GM18520 (cell line): Measurements from ENCODE around the gene KIF20B.
"Not testable (repeated sequence)": the region's sequence is repeated elsewhere in the genome, so short reads cannot be mapped to it uniquely, and the experiment has no call there.

Experiments
- ATAC-seq: cut with Tn5 transposase; IDR thresholded peaks from one replicate; pipeline ENCODE4 v1.9.1; 2021; ENCODE audit not compliant: unreplicated experiment

Gene KIF20B

DNA sequence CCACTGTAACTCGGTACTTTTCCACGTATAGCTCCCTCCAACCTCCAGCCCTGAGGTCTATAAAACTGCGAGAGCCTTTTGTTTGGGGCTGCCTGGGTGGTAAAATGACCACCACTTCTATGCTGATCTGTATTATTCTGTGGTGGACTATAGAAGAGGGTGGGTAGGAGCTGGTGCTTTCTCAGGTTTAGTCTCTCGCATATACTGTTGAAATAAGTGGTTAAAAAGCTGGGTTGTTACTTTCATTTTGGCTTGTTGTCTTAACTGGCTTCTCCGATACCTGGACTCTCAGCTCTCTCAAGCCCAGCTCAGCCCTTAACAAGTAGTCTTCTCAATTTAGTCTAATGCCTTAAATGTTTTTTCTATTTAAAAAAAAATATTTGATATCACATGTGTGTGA lies 70.3 kb downstream of the KIF20B start:
- no peak for ATAC-seq

DNA sequence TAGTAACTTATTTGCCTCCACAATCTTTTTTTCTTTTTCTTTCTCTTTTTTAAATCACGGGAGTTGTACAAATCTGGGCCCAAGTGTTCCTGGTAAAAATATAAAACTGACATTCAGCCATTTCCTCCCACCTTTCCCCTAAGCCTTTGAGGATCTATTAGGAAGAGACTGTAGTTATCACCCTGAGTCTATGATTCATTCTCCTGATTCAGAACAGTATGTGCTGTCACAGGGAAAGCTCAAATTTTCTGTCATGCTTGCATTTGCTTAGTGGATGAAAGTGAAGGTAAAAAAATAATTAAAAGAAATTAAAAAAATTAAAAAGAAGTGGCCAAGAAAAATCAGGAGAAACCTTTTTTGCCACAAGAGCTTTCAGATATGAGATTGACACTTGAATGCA lies 71.7 kb downstream of the KIF20B start:
- ATAC-seq = no peak

DNA sequence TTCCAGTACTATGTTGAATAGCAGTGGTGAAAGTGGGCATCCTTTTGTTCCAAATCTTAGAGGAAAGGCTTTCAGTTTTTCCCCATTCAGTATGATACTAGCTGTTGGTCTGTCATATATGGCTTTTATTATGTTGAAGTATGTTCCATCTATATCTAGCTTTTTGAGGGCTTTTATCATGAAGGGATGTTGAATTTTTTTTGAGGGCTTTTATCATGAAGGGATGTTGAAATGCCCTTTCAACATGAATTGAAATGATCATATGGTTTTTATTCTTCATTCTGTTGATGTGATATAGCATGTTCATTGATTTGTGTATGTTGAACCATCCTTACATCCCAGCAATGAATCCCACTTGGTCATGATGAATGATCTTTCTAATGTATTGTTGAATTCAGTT lies 75.3 kb downstream of the KIF20B start:
- ATAC-seq = no peak

- no peak for ATAC-seq
These were observed 81.1 kb downstream of the KIF20B start for GRCh38 chr10:89782470-89782869.

- no peak for ATAC-seq
These were observed 82.0 kb downstream of the KIF20B start for GRCh38 chr10:89783406-89783805.

DNA sequence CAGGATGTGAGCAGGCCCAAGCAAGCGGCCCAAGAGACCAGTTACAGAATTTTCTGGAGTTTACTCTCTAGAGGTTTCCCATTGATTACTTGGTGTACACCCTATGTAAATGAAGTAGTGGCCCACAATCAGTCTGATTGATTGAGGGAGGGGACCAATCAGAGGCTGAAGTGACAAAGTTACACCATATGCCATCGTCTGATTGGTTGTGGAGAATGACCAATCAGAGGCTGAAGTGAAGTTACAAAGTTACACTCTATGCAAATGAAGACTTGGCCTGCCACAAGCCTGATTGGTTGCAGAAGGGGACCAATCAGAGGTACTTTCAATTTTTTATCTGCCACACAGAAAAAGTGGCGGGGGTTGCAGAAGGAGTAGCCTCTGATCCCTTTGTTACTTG lies 83.7 kb downstream of the KIF20B start:
- ATAC-seq = no peak

DNA sequence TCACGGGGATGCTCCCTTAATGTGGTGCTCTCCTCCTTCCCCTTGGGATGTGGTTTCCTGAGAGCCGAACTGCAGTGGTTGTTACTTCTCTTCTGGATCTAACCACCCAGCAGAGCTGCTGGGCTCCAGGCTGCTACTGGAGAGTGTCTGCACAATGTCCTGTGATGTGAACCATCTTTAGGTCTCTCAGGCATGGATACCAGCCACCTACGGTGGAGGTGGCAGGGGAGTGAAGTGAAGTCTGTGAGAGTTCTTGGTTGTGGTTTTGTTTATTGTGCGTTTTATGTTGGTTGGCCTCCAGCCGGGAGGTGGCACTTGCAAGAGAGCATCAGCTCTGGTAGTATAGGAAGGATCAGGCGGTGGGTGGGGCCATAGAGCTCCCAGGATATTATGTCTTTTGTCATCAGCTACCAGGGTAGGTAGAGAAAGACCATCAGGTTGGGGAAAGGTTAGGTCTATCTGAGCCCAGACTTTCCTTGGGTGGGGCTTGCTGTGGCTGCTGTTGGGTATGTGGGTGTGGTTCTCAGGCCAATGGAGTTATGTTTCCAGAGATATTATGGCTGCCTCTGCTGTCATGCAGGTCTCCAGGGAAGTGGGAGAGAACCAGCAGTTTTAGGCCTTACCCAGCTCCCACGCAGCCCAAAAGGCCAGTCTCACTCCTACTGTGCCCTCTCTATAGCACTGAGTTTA lies 87.9 kb downstream of the KIF20B start:
- no peak for ATAC-seq

- no peak for ATAC-seq
These were observed 90.8 kb downstream of the KIF20B start for GRCh38 chr10:89792187-89792586.

GRCh38 chr10:89793649-89794254 lies 92.4 kb downstream of the KIF20B start:
- ATAC-seq = peak; percentile 40

- no peak for ATAC-seq
These were observed 94.5 kb downstream of the KIF20B start for GRCh38 chr10:89795840-89796239.

DNA sequence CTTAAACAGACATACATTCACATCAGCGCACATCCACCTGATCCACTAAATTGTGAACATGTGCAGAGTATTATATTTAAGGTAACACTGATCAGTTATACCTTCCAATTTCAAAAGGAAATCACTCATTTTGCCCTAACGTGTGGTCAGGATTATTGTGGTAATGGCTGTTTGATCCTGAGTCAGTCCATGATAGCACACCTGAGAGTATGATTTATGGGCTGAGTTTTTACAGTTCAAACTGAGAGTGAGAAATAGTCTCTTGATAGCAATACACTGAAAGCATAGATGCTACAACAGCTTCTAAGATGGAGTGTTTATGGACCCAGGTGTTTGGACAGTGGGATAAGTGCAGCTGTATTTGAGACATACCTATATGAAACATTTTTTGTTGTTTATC lies 96.7 kb downstream of the KIF20B start:
- ATAC-seq = no peak

GRCh38 chr10:89799573-89799972 lies 98.2 kb downstream of the KIF20B start:
- ATAC-seq = no peak

- ATAC-seq = peak; percentile 83
These were observed 104.2 kb downstream of the KIF20B start for GRCh38 chr10:89805599-89806013.

- ATAC-seq = no peak
These were observed 107.5 kb downstream of the KIF20B start for GRCh38 chr10:89808842-89809241.

DNA sequence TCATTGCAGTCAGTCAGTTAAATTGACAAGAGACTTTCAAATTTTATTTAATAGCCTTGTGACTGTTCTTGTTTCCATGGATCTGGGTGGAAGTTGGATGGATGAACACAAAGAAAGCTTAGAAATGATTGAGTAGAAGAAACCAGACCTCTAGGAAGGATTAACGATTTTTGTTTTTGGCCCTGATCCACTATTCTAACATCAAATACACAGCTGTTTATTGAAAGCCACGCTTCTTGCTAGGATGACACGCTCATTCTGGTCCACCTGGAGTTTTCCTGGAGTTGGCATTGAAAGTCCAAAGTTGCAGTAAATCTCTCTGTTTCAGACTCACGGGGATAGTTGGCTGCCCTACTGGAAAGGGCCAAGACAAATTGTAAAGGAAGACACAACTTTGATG lies 108.4 kb downstream of the KIF20B start:
- ATAC-seq = no peak

- ATAC-seq = no peak
These were observed 109.6 kb downstream of the KIF20B start for GRCh38 chr10:89810908-89811525.

DNA sequence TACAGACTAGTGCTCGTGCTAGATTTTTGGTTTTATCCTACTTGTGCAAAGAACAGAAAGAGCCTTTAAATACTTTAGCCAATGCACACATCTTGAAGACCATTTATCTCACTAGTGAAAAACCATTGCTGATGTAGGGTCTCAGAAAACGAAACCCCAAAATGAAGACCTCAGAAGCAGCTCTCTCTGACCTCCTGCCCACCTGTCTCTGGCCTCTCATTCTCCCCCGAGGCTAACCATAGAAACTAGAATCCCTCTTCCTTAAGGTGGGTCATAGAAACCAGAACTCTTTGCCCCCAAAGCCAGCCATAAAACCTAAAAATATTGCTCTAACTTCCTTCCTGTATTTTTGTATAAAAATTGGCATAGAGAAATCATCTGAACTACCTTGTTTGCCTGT lies 112.2 kb downstream of the KIF20B start:
- no peak for ATAC-seq

DNA sequence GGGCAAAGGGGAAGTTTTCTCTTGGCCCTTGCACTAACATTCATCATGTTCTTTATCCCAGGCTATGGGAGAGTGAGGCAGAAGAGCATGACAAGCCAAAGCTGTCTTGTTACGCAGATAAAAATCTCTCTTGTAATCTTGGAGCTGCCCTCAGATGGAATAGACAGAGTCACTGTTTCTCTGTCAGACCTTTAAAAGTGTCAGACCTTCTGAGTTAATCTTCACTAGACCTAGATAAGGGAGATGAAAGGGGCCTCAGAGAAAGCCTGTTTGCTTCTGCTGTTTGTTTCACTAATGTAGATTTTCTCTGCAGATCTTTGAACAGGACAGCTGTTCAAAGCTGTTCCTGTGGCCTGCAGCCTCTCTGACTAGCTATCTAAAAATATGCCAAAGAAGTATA lies 112.9 kb downstream of the KIF20B start:
- ATAC-seq = no peak

DNA sequence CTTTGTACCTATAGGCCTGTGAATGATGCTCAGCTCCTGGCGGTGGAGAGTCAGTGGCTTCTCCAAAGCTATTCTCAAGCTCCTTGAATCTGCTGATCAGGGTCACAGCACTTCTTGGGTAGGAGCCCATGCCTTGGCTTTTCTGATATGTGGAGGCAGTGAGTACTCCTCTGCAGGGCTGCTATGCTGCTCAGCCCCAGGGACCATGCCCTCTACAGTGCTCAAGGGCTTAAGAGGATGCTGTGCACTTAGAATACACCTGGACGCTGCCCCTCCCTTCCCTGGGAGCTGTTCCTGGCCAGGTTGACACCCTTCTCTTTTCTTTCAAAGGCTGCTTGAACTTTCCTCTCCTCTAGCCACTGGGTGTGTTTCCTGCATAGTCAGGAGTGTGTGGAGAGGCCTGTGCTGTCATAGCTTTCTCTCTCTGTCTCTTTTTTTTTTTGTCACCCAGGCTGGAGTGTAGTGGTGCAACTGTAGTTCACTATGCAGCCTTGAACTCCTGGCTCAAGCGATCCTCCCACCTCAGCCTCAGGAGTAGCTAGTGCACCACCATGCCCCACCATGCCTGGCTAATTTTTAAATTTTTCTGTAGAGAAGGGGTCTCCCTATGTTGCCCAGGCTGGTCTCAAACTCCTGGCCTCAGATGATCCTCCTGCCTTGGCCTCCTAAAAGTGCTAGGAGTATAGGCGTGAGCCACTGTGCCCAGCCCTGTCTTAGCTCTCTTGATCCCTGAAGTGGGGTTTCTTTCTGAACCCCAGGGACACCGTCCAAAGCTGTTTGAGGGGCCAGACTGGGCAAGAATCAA lies 113.9 kb downstream of the KIF20B start:
- ATAC-seq = no peak

GRCh38 chr10:89819008-89819407 lies 117.6 kb downstream of the KIF20B start:
- ATAC-seq = not testable (repeated sequence)
